NCI-H82 treated with DMSO at 0.1 percent for 48 hours (cell line): ENCODE data around the gene EREG.

Source experiments
- DNase-seq: peaks from one replicate; lab custom pipeline; 2025; ENCODE audit not compliant: unreplicated experiment; lab: John Stamatoyannopoulos, UW

The EREG gene, protein sequence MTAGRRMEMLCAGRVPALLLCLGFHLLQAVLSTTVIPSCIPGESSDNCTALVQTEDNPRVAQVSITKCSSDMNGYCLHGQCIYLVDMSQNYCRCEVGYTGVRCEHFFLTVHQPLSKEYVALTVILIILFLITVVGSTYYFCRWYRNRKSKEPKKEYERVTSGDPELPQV

GRCh38 chr4:74364652-74365491 lies at the start of gene EREG:
Gene EREG (plus strand): TSS chr4:74365145. CDS start chr4:74365309, 164 bp downstream.
- DNase-seq: no peak

DNA sequence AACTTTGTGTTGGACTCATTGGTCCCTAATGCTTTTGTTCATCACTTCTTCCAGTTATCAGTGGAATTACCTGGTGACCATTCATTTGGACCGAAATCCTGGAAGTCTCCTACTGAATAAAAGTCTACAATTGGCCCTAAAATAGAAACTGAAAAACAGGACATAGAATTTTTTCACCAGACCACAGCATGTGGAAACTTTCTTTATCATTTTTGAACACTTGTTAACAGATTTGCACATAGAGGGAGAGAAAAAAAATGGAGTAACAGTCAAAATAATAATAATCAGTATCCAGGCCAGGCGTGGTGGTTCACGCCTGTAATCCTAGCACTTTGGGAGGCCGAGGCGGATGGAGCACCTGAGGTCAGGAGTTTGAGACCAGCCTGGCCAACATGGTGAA lies 49.6 kb upstream of the EREG start:
- DNase-seq: no peak

- no peak for DNase-seq
Measured at GRCh38 chr4:74316397-74316796, 48.5 kb upstream of the EREG start.

DNA sequence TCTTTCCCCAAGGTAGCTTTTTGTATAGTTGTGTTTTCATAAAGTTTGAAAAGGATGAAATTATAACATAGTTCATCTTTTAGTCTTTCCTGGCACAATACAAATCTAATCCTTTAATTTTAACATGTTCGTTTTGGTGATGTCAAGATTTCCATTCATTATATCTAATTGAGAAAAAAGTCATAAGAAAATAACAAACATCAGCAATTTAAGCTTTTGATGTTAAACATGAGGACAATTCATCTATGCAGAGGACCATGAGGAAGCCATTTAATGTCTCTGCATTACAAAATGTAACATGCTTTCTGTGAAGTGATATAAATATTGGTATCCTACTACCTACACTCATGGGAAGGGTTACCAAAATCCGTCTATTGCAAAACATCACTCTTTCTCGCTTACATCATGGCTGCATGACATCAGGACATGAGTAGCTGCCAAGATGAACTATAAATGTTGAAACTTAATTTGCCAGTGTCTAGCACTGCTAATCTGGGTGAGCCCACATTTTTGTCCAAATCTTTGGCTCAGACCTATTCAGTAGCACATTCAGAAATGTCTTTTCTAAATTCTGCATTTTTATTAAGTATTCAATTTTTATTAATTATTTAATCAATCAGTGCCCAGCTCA lies 47.2 kb upstream of the EREG start:
- DNase-seq: no peak

DNA sequence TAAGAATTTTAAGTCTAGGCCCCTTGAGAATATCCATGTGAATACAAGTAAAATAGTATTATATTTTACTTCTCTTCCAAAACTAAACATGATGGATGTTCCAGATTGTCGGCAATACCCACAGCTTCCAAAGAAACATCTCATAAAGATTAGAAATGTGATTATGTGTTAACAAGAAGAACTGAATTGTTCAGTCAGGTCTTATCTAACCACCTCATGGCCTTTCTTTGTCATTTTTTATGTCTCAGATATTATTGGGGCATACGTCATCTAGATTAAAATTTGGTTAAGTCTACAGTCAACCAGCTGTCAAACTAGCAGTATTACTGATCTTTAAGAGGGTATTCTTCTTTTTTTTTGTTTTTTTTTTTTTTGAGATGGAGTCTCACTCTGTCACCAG lies 46.7 kb upstream of the EREG start:
- DNase-seq: no peak

GRCh38 chr4:74319470-74319869 lies 45.5 kb upstream of the EREG start:
- no peak for DNase-seq

DNA sequence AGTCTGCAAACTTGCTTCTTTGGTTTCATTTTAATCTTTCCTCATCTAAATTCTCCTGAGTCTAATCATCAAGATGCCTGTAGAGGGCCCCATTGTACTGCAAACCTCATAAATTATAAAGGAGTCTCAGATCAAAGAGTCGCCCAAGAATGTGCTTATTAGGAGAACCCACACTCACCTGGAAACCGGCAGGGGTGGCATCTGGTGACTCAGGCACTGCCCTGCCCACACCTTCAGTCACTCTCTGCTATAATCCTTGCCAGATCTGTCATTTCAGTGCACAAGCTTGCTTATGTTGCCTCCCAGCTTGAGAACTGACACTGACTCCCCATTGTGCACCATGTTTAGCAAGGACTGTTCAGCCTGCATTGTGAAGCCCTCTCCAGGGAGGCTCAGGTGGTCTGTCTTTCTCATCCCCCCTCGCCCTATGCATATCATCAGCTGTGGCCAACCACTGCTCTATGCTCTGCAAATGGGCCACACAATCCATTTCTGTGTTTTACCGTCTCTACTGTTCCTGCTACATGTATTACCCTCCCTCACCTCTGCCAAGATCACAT lies 44.3 kb upstream of the EREG start:
- peak; percentile 7 for DNase-seq

- DNase-seq: no peak
Measured at GRCh38 chr4:74322301-74322700, 42.6 kb upstream of the EREG start.

DNA sequence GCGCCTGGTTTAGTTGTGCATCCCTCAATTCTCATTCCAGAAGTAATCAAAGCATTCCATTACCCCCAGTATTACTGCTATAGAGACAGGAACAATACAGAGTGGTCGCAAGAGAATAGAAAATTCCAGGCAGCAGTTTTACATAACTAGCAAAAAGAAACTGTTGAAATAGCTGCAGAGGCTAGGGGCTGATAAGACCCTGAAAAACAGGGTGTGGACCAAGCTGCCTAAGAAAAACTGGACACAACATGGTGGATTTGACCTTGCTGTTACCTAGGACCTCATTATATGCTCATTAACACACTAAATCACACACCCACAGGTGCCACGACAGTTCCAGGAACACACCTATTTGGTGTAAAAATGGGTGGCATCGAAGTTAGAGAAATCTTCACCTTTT lies 41.3 kb upstream of the EREG start:
- no peak for DNase-seq

- DNase-seq: no peak
Measured at GRCh38 chr4:74324262-74324661, 40.7 kb upstream of the EREG start.

DNA sequence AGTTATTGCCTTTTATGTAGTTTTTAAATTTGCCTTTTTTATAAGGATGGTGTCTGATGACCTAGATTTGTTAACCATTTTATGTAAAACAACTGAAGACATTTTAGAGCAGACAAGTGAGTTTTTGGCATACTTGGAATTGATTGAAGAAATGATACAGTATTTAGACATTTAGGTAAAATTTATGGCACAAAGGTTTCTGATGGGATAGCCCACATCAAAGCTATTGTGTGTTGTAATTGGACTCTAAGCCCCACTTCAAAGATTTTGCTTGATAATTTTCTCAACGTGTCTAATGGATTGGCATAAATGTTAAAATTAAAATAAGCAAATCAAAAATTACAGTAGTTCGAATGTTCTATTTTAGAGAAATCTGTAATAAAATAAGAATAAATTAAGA lies 39.1 kb upstream of the EREG start:
- DNase-seq: no peak

- no peak for DNase-seq
Measured at GRCh38 chr4:74327762-74328161, 37.2 kb upstream of the EREG start.

GRCh38 chr4:74328501-74328900 lies 36.4 kb upstream of the EREG start:
- no peak for DNase-seq

DNA sequence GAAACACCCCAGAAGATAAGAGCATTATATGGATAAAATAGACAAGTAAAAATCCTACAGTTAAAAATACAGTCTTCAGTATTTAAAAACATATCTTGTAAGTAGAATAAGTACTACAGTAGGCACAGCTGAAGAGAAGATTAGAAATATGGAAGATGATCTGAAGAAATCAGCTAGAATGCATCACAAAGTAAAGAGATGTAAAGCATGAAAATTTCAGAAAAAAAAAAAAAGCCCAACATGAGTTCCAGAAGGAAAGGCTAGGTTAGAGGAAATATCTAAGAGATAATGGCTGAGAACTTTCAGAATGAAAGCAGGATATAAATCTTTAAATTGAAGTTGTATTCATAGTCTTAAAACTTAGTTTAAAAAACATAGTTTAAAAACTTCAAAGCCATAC lies 35.6 kb upstream of the EREG start:
- DNase-seq: no peak

DNA sequence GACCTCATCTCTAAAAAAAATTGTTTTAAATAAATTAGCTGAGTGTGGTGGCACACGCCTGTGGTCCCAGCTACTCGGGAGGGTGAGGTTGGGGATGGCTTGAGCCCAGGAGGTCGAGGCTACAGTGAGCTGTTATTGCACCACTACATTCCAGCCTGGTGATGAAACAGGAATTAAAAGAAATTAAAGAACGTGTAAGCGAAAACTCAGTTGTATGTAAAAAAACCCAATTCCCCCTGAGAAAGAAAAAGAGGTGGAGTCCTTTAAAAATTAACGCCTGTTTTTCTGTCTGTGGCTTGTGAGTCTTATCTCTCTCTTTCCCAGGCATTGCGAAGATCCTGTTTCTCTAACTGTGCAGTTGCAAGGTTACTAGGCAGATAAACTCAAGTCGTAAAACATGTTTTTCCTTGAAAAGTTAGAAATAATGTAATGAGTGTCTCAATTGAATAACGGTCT lies 34.6 kb upstream of the EREG start:
- DNase-seq: no peak

- DNase-seq: no peak
Measured at GRCh38 chr4:74331252-74331651, 33.7 kb upstream of the EREG start.

GRCh38 chr4:74331944-74332343 lies 33.0 kb upstream of the EREG start:
- DNase-seq: no peak

GRCh38 chr4:74334636-74335035 lies 30.3 kb upstream of the EREG start:
- no peak for DNase-seq

GRCh38 chr4:74335341-74336021 lies 29.5 kb upstream of the EREG start:
- DNase-seq: no peak

- DNase-seq: no peak
Measured at GRCh38 chr4:74338792-74339333, 26.1 kb upstream of the EREG start.

DNA sequence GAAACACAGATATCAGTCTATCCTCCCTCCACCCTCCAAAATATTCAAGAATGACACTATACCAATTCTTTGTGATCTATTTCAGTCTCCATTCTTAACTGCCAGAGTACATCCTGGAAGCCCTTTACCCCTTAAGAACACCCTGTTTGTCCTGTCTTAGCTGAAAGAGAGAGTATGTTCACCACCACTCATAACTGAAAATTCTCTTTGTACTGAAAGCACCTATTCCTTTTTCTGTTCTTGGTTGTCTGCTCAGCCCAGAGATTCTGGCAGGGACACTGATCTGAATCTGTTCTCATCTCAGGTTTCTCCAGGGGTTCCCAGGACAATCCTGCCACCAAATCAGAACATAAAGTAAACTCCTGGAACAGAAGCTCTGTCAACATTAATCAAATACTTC lies 25.4 kb upstream of the EREG start:
- no peak for DNase-seq
